ENCODE results near the gene ACVR2A. TPM values are rescaled to one million over a fixed set of nuclear protein-coding genes. Genes with fewer than 3 reads are reported as not detected.

The ACVR2A gene
- polyA plus RNA-seq, 1 of the 3 experiments (the other 2 are of a cell fraction): 1.6 TPM

DNA sequence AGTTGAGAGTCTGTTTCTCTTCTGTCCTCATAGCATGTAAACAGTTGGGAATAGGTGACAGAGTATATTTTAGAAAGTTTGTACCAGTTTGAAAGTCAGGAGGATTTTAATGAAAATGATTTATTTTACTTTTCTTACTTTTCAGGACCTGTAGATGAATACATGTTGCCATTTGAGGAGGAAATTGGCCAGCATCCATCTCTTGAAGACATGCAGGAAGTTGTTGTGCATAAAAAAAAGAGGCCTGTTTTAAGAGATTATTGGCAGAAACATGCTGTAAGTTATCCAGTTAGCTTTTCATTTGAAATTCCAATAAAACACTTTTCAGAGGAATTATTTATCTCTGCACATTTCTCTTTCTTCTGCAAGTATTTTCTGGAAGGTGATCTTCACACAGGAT is 81.1 kb downstream of the ACVR2A start:
- no peak for DNase-seq
- POLR2A ChIA-PET: no interaction called here
- TF ChIP-seq CHD2 (IDR thresholded peaks at IDR 0.05; ENCODE audit: low read length, partially characterized antibody) (no peak), FOSL2 (IDR thresholded peaks at IDR 0.05; ENCODE audit: borderline replicate concordance, low read depth) (no peak), GATA2 (CRISPR knock-in tag; IDR thresholded peaks at IDR 0.05) (no peak)
- TF ChIP-seq, protein P1, sequence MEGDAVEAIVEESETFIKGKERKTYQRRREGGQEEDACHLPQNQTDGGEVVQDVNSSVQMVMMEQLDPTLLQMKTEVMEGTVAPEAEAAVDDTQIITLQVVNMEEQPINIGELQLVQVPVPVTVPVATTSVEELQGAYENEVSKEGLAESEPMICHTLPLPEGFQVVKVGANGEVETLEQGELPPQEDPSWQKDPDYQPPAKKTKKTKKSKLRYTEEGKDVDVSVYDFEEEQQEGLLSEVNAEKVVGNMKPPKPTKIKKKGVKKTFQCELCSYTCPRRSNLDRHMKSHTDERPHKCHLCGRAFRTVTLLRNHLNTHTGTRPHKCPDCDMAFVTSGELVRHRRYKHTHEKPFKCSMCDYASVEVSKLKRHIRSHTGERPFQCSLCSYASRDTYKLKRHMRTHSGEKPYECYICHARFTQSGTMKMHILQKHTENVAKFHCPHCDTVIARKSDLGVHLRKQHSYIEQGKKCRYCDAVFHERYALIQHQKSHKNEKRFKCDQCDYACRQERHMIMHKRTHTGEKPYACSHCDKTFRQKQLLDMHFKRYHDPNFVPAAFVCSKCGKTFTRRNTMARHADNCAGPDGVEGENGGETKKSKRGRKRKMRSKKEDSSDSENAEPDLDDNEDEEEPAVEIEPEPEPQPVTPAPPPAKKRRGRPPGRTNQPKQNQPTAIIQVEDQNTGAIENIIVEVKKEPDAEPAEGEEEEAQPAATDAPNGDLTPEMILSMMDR (IDR thresholded peaks at IDR 0.05): no peak
- Histone ChIP-seq H3K27me3 (ENCODE audit: insufficient read depth) (no peaks in the 10 kb centered on the region), H3K9me2 (no peaks in the 10 kb centered on the region), H3K27ac (ENCODE audit: low read depth in 2 of 2, low read length in 1 of 2) (no peak overlapping the region), H2AFZ (ENCODE audit: low read depth) (no peak overlapping the region), H3K9ac (no peak overlapping the region), H3K4me3 (ENCODE audit: low read depth in 2 of 2, low read length in 1 of 2) (no peak overlapping the region), H3K4me2 (no peak overlapping the region), H3K4me1 (ENCODE audit: control insufficient read depth in 1 of 2, insufficient read depth in 2 of 2, low read depth in 1 of 2, low read length in 1 of 2) (no peaks in the 10 kb centered on the region; a peak in 2 of 4 replicates), H3F3A (replicated peaks; ENCODE audit: insufficient read depth) (peaks cover 5% of the 10 kb centered on the region), H3K9me3 (no peaks in the 10 kb centered on the region), H3K36me3 (replicated peaks in 1 of 2; ENCODE audit: control insufficient read depth in 1 of 2, insufficient read depth in 2 of 2, low read length in 1 of 2) (peaks cover 19 to 33% of the 10 kb centered on the region in 2 experiments), H3K79me2 (ENCODE audit: insufficient read depth) (no peaks in the 10 kb centered on the region), H4K20me1 (ENCODE audit: insufficient read depth) (no peaks in the 10 kb centered on the region)
- CTCF ChIA-PET: interaction anchor here (0.7 kb wide), 1 partner anchor 11 kb away, joined by 3 read pairs; no protein-coding TSS in a partner anchor

DNA sequence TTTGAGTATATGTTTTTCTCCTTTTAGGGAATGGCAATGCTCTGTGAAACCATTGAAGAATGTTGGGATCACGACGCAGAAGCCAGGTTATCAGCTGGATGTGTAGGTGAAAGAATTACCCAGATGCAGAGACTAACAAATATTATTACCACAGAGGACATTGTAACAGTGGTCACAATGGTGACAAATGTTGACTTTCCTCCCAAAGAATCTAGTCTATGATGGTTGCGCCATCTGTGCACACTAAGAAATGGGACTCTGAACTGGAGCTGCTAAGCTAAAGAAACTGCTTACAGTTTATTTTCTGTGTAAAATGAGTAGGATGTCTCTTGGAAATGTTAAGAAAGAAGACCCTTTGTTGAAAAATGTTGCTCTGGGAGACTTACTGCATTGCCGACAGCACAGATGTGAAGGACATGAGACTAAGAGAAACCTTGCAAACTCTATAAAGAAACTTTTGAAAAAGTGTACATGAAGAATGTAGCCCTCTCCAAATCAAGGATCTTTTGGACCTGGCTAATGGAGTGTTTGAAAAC is 82.3 kb downstream of the ACVR2A start:
- no peaks in the 10 kb centered on the region for H3K9me3 ChIP-seq
- H4K20me1 ChIP-seq (ENCODE audit: insufficient read depth): no peaks in the 10 kb centered on the region
- H3K27me3 ChIP-seq (ENCODE audit: insufficient read depth): no peaks in the 10 kb centered on the region
- no peak overlapping the region for H3K27ac ChIP-seq (ENCODE audit: low read depth in 2 of 2, low read length in 1 of 2)
- no peak overlapping the region for H2AFZ ChIP-seq (ENCODE audit: low read depth)
- ChIA-PET POLR2A (no interaction called here), CTCF (interaction anchor here (1.2 to 1.3 kb wide), 2 partner anchors 10 to 26 kb away, joined by 3 to 5 read pairs; no protein-coding TSS in a partner anchor)
- no peak overlapping the region for H3K4me2 ChIP-seq
- peaks cover 5% of the 10 kb centered on the region for H3F3A ChIP-seq (replicated peaks; ENCODE audit: insufficient read depth)
- H3K4me3 ChIP-seq (ENCODE audit: low read depth in 2 of 2, low read length in 1 of 2): no peak overlapping the region
- no peak overlapping the region for H3K9ac ChIP-seq
- TF ChIP-seq RAD21 (IDR thresholded peaks at IDR 0.05; ENCODE audit: low read length): no peak
- no peak for TF ChIP-seq MXI1 (IDR thresholded peaks at IDR 0.05; ENCODE audit: low read depth, low read length)
- TF ChIP-seq NRF1 (IDR thresholded peaks at IDR 0.05; ENCODE audit: low read depth, low read length): no peak
- no peak for TF ChIP-seq NFIC (IDR thresholded peaks at IDR 0.05; ENCODE audit: borderline replicate concordance)
- no peak for DNase-seq
- H3K79me2 ChIP-seq (ENCODE audit: insufficient read depth): no peaks in the 10 kb centered on the region
- peaks cover 19 to 27% of the 10 kb centered on the region in 2 experiments for H3K36me3 ChIP-seq (replicated peaks in 1 of 2; ENCODE audit: control insufficient read depth in 1 of 2, insufficient read depth in 2 of 2, low read length in 1 of 2)
- H3K9me2 ChIP-seq: no peaks in the 10 kb centered on the region
- WGBS (ENCODE audit: low lambda C conversion rate): 100% methylated on average over 4 of the region's 4 CpGs
- H3K4me1 ChIP-seq (ENCODE audit: control insufficient read depth in 1 of 2, insufficient read depth in 2 of 2, low read depth in 1 of 2, low read length in 1 of 2): no peaks in the 10 kb centered on the region; a peak in 2 of 4 replicates

DNA sequence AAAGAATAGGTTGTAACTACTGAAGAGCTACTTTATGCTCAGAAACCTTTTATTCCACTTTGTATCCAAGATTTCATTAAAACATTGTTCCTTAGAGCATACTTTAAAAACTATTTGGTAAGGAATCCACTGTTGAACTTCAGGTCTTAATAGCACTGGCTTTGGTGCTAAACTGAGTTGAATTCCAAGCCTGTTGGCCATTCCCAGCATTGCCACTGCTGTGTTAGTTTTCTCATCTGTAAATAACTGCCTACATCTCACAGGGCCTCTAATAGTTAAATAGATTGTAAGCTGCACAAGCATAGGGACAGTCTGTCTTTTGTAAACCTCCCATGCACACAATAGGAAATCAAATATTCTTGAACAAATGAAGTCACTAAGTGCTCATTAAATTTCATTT is 89.1 kb downstream of the ACVR2A start:
- Histone ChIP-seq H3F3A (replicated peaks; ENCODE audit: insufficient read depth) (peaks cover 20% of the 10 kb centered on the region), H4K20me1 (ENCODE audit: insufficient read depth) (no peaks in the 10 kb centered on the region), H3K9me2 (no peaks in the 10 kb centered on the region), H3K36me3 (replicated peaks in 1 of 2; ENCODE audit: control insufficient read depth in 1 of 2, insufficient read depth in 2 of 2, low read length in 1 of 2) (peaks cover 36 to 69% of the 10 kb centered on the region in 2 experiments), H3K27me3 (ENCODE audit: insufficient read depth) (no peaks in the 10 kb centered on the region), H3K4me3 (ENCODE audit: low read depth in 2 of 2, low read length in 1 of 2) (no peak overlapping the region), H3K9me3 (no peaks in the 10 kb centered on the region), H3K4me2 (no peak overlapping the region), H3K27ac (ENCODE audit: low read depth in 2 of 2, low read length in 1 of 2) (no peak overlapping the region), H3K4me1 (ENCODE audit: control insufficient read depth in 1 of 2, insufficient read depth in 2 of 2, low read depth in 1 of 2, low read length in 1 of 2) (no peaks in the 10 kb centered on the region), H3K79me2 (ENCODE audit: insufficient read depth) (no peaks in the 10 kb centered on the region), H3K9ac (no peak overlapping the region), H2AFZ (ENCODE audit: low read depth) (no peak overlapping the region)
- DNase-seq: no peak
- CTCF ChIA-PET: no interaction called here
- TF ChIP-seq, protein P2, sequence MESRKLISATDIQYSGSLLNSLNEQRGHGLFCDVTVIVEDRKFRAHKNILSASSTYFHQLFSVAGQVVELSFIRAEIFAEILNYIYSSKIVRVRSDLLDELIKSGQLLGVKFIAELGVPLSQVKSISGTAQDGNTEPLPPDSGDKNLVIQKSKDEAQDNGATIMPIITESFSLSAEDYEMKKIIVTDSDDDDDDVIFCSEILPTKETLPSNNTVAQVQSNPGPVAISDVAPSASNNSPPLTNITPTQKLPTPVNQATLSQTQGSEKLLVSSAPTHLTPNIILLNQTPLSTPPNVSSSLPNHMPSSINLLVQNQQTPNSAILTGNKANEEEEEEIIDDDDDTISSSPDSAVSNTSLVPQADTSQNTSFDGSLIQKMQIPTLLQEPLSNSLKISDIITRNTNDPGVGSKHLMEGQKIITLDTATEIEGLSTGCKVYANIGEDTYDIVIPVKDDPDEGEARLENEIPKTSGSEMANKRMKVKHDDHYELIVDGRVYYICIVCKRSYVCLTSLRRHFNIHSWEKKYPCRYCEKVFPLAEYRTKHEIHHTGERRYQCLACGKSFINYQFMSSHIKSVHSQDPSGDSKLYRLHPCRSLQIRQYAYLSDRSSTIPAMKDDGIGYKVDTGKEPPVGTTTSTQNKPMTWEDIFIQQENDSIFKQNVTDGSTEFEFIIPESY (IDR thresholded peaks at IDR 0.05; ENCODE audit: borderline replicate concordance, low read depth): no peak
- TF ChIP-seq RXRA (IDR thresholded peaks at IDR 0.05; ENCODE audit: borderline replicate concordance, low read depth): no peak
- TF ChIP-seq, protein P3, sequence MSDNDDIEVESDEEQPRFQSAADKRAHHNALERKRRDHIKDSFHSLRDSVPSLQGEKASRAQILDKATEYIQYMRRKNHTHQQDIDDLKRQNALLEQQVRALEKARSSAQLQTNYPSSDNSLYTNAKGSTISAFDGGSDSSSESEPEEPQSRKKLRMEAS (IDR thresholded peaks at IDR 0.05; ENCODE audit: low read depth): no peak
- no peak for TF ChIP-seq EZH2phosphoT487 (IDR thresholded peaks at IDR 0.05; ENCODE audit: borderline replicate concordance, low read depth)
- TF ChIP-seq POLR2AphosphoS5 (IDR thresholded peaks at IDR 0.05; ENCODE audit: low read depth, low read length): no peak
- TF ChIP-seq SIN3A (IDR thresholded peaks at IDR 0.05; ENCODE audit: borderline replicate concordance, low read depth, low read length): no peak
- TF ChIP-seq GATA2 (CRISPR knock-in tag; IDR thresholded peaks at IDR 0.05): no peak
- TF ChIP-seq RCOR1 (IDR thresholded peaks at IDR 0.05; ENCODE audit: low read length): no peak
- TF ChIP-seq, protein P4, sequence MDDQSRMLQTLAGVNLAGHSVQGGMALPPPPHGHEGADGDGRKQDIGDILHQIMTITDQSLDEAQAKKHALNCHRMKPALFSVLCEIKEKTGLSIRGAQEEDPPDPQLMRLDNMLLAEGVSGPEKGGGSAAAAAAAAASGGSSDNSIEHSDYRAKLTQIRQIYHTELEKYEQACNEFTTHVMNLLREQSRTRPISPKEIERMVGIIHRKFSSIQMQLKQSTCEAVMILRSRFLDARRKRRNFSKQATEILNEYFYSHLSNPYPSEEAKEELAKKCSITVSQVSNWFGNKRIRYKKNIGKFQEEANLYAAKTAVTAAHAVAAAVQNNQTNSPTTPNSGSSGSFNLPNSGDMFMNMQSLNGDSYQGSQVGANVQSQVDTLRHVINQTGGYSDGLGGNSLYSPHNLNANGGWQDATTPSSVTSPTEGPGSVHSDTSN (IDR thresholded peaks at IDR 0.05): no peak
- POLR2A ChIA-PET: no interaction called here

All from SK-N-SH (cell line).